ENCODE measurements around the gene TSEN54. TPM values are rescaled to one million over a fixed set of nuclear protein-coding genes. Genes with fewer than 3 reads are reported as not detected.
"Not testable (repeated sequence)": the region's sequence is repeated elsewhere in the genome, so short reads cannot be mapped to it uniquely, and the experiment has no call there.

The TSEN54 gene
- total RNA-seq, 1 donor: 8.0 TPM

GRCh38 chr17:75475144-75475835, 41.0 kb upstream of the TSEN54 start:
- TF ChIP-seq CTCF (IDR thresholded peaks at IDR 0.05; ENCODE audit: insufficient read depth, low read length): no peak
- no peak overlapping the region for H3K4me3 ChIP-seq (ENCODE audit: low read depth, low read length)
- DNase-seq (ENCODE audit: low read depth): no peak

GRCh38 chr17:75475851-75476250, 40.5 kb upstream of the TSEN54 start:
- TF ChIP-seq CTCF (IDR thresholded peaks at IDR 0.05; ENCODE audit: insufficient read depth, low read length): no peak
- peak; percentile 9 for DNase-seq (ENCODE audit: low read depth)
- H3K4me3 ChIP-seq (ENCODE audit: low read depth, low read length): no peak overlapping the region

GRCh38 chr17:75476271-75476671, 40.1 kb upstream of the TSEN54 start:
- DNase-seq (ENCODE audit: low read depth): peak; percentile 42
- no peak overlapping the region for H3K4me3 ChIP-seq (ENCODE audit: low read depth, low read length)
- no peak for TF ChIP-seq CTCF (IDR thresholded peaks at IDR 0.05; ENCODE audit: insufficient read depth, low read length)

GRCh38 chr17:75476752-75477489, 39.4 kb upstream of the TSEN54 start:
- no peak for TF ChIP-seq CTCF (IDR thresholded peaks at IDR 0.05; ENCODE audit: insufficient read depth, low read length)
- no peak for DNase-seq (ENCODE audit: low read depth)
- H3K4me3 ChIP-seq (ENCODE audit: low read depth, low read length): no peak overlapping the region

GRCh38 chr17:75477490-75477862, 38.9 kb upstream of the TSEN54 start:
- not testable (repeated sequence) for DNase-seq (ENCODE audit: low read depth); H3K4me3 ChIP-seq (ENCODE audit: low read depth, low read length)

GRCh38 chr17:75478508-75478907, 37.8 kb upstream of the TSEN54 start:
- no peak for TF ChIP-seq CTCF (IDR thresholded peaks at IDR 0.05; ENCODE audit: insufficient read depth, low read length)
- H3K4me3 ChIP-seq (ENCODE audit: low read depth, low read length): no peak overlapping the region
- DNase-seq (ENCODE audit: low read depth): no peak

- H3K4me3 ChIP-seq (ENCODE audit: low read depth, low read length): no peak overlapping the region
- no peak for TF ChIP-seq CTCF (IDR thresholded peaks at IDR 0.05; ENCODE audit: insufficient read depth, low read length)
- no peak for DNase-seq (ENCODE audit: low read depth)
Measured at GRCh38 chr17:75480281-75480680, 36.0 kb upstream of the TSEN54 start.

All from fibroblast of the aortic adventitia (primary cell).